Activated CD8-positive, alpha-beta memory T cell treated with anti-CD3 and anti-CD28 coated beads, Interleukin-2, amount 50 U/mL, for 24 hours (primary cell): Measurements from ENCODE around the gene SETD2.
"Not testable (repeated sequence)": the region's sequence is repeated elsewhere in the genome, so short reads cannot be mapped to it uniquely, and the experiment has no call there.

Experiments
- DNase-seq: peaks from one replicate; pipeline ENCODE4 v3.0.0-alpha.2; 2020; ENCODE audit errors: extremely low read depth

SETD2 gene, protein sequence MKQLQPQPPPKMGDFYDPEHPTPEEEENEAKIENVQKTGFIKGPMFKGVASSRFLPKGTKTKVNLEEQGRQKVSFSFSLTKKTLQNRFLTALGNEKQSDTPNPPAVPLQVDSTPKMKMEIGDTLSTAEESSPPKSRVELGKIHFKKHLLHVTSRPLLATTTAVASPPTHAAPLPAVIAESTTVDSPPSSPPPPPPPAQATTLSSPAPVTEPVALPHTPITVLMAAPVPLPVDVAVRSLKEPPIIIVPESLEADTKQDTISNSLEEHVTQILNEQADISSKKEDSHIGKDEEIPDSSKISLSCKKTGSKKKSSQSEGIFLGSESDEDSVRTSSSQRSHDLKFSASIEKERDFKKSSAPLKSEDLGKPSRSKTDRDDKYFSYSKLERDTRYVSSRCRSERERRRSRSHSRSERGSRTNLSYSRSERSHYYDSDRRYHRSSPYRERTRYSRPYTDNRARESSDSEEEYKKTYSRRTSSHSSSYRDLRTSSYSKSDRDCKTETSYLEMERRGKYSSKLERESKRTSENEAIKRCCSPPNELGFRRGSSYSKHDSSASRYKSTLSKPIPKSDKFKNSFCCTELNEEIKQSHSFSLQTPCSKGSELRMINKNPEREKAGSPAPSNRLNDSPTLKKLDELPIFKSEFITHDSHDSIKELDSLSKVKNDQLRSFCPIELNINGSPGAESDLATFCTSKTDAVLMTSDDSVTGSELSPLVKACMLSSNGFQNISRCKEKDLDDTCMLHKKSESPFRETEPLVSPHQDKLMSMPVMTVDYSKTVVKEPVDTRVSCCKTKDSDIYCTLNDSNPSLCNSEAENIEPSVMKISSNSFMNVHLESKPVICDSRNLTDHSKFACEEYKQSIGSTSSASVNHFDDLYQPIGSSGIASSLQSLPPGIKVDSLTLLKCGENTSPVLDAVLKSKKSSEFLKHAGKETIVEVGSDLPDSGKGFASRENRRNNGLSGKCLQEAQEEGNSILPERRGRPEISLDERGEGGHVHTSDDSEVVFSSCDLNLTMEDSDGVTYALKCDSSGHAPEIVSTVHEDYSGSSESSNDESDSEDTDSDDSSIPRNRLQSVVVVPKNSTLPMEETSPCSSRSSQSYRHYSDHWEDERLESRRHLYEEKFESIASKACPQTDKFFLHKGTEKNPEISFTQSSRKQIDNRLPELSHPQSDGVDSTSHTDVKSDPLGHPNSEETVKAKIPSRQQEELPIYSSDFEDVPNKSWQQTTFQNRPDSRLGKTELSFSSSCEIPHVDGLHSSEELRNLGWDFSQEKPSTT (N-terminal part only)

DNA sequence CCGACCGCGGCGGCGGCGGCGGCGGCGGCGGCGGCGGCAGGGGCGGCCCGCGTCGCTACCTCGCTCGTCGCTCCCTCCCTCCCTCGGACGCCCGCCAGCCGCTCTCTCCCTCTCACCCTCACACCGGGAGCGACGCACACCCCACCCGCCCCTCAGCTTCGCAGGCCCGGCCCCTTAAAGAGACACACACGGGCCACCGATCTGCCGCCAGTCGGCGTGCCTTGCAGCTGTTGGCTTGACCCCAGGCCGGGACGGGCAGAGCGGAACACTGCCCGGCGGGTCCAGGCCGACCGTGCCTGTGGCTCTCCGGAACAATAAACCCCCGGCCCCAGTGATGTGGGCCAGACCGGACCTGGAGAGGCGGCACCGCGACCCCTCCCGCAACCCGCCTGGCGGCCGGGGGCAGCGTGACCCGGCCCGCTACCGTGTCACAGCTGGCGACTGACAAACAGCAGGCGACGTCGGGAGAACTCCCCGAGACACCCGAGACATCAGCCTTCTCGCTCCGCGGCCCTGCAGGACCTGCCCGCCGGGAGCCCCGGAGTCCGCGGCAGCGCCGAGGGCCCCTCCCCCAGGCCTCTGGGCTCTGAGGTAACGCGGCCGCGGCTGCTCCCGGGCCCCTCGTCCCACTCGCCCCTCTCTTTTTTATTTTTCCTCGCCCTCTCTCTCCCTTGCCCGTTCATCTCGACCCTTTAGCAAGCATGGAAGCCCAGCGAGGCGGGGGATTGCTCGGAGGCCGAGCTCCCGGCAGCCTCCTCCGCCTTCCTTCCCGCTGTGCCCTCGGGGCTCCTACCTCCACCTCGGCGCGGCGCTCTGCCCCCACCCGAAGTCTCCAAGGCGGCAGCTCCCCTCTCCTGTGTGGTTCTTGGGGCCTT, at the start of gene SETD2:
Gene SETD2 (minus strand): TSS at position 107 of the 875 bp plus-strand sequence. CDS start 189 bp downstream, outside the sequence.
- peak; percentile 69 for DNase-seq

DNA sequence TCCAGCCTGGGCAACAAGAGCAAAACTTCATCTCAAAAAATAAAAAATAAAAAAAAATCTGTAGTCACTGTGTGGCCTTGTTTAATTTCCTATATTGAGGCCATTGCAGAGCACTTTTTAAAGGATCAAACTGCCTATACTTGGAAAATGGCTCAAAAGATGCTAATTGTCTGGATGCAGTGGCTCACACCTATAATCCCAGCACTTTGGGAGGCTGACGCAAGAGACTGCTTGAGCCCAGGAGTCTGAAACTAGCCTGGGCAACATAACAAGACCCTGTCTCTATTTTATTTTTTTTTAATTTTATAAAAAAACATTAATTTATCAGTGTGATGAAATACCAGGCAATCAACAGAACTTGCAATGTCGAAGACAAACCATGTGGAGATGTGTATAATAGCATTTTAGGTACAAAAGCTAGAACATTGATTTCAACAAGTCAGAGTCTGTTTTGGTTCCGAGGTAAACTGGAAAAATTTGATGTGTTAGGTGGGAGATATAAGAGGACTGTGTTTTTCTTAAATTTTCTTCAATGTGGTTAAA, 47.0 kb upstream of the SETD2 start:
- no peak for DNase-seq

DNA sequence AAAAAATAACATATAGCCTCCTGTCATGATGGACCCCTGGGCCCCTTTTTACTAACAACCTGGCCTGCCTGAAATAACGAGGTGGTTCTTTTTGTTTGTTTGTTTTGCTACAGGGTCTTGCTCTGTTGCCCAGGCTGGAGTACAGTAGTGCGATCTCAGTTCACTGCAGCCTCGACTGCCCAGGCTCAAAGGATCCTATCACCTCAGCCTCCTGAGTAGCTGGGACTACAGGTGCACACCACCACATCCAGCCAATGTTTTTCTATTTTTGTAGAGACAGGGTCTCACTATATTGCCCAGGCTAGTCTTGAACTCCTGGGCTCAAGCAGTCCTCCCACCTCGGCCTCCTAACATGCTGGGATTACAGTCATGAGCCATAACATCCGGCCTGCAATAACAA, 42.1 kb upstream of the SETD2 start:
- not testable (repeated sequence) for DNase-seq

DNA sequence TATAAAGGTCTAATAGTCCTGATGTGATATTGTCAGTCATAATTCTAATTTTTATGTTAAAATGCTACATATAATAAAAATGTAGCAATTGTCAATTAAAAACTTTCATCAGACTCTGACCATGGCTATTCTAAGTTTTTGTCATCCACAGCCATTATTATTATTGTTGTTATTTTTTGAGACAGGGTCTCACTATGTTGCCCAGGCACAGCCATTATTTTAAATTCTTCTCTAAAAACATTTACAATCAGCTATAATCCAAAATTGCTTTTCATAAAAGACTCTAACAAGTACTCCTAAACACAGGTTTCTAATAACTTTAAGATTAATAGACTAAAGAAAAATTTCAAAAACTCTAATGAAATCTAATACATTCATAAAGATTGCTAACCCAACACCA, 41.0 kb upstream of the SETD2 start:
- no peak for DNase-seq

DNA sequence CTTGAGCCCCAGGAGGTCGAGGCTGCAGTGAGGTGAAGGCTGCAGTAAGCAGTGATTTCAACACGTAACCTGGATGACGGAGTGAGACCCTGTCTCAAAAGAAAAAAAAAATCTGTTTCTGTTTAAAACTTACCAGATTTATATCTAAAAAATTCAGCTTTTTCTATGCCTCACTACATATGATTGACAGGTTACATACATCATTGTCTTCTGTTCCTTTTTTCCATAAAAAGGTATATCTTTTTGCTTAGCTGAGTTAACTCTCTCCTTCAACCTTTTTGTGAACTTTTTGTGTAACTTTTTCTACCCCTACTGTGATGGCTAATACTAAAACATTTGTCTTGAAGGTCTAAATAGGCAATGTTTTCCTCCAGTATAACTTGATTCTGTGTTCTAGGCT, 38.6 kb upstream of the SETD2 start:
- DNase-seq, result no peak

DNA sequence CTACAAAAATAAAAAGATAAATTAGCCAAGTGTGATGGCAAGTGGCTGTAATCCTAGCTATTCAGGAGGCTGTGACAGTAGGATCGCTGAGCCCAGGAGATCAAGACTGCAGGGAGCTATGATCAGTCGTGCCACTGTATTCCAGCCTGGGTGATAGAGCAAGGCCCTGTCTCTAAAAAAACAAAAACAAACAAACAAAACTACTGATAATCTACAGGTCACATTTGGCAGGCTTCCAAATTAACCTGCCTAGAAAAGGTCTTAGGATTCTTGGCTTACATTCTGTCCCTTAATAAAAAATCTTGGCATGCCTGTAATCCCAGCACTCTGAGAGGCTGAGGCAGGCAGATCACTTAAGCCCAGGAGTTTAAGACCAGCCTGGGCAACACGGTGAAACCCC, 33.4 kb upstream of the SETD2 start:
- no peak for DNase-seq

DNA sequence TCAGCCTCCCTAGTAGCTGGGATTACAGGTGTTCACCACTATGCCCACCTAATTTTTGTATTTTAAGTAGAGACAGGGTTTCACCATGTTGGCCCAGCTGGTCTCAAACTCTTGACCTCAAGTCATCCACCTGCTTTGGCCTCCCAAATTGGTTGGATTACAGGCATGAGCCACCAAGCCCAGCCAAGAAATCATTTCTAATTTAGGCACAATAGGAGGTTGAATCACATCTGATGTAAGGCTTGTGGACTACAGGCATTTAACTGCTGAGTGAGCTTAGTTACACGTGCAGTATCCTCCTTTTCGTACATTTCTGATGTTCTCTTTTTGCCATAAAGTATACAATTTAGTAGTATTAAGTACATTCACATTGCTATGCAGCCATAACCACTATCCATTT, 31.1 kb upstream of the SETD2 start:
- DNase-seq, result no peak

DNA sequence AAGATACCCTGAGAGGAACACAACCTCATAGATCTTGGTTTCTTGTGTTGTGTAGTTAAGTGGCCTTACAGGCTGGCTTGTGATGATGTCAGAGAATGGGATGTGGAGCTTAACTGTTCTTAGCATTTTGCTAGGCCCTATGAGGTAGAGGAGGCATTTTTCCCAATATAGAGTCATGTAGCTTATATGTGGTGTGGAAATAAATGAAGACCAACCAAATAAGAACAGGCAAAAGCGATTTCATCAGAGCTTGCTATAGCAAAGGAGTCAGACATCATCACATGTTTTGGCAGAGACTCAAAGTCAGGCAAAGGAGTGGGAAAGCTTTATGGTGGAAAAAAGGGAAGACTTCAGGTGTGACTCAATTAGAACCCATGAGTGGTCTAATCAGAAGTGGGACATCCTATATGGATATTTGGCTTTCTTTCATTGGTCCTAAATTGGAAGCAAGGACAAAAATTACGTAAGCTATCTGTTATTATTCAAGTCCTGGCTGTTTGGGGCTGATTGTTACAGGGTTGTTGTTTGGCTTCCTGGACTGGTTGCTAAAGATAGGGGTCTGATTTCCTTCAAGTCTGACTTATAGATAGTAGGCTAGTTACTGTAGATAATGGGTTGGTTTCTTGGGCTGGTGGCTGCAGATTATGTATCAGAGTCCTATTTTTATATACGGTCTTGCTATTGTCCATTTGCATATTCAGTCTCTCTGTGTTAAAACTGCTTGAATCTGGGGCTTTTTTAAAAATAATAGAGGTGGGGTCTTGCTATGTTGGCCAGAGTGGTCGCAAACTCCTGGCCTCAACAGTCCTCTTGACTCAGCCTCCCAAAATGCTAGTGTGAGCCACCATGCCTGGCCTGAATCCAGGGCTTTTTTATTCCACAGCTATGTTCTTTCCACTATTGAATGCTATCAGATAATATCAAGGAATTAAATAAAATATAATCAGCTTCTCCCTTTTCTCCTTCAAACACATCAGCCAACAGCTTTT, 30.3 kb upstream of the SETD2 start:
- DNase-seq, result no peak

DNA sequence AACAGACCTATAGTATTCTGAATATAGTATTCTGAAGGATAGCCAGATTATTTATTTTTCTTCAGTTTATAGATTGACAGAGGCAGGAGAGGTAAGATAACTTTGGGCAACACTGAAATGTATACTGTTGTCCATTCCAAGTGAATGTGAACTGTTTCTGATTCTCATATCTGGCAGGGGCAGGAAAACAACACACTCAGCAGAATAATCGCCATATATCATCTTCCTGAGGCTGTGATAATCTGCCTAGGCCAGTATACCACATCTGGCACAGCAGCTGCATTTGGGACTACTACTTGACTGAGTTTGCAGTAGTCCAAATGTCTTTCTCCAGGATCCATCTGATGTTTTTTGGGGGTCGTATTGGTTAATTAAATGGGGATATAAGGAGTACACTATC, 22.4 kb upstream of the SETD2 start:
- DNase-seq, result no peak

DNA sequence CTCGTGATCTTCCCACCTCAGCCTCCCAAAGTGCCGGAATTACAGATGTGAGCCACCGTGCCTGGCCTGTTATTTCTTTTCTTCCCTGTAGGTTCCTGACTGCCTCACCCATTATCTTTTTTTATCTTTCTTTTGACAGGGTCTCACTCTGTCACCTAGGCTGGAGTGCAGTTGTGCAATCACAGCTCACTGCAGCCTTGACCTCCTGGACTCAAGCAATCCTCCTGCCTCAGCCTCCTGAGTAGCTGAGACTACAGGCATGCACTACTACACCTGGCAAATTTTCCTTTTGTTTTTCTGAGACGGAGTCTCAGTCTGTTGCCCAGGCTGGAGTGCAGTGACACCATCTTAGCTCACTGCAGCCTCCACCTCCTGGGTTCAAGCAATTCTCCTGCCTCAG, 17.8 kb upstream of the SETD2 start:
- not testable (repeated sequence) for DNase-seq

DNA sequence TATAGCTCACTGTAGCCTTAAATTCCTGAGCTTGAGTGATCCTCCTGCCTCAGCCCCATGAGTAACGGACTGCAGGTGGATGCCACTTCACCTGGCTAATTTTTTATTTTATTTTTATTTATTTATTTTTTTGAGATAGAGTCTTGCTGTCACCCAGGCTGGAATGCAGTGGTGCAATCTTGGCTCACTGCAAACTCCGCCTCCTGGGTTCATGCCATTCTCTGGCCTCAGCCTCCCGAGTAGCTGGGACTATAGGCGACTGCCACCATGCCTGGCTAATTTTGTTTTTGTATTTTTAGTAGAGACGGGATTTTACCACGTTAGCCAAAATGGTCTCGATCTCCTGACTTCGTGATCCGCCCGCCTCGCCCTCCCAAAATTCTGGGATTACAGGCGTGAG, 16.1 kb upstream of the SETD2 start:
- DNase-seq, result not testable (repeated sequence)

DNA sequence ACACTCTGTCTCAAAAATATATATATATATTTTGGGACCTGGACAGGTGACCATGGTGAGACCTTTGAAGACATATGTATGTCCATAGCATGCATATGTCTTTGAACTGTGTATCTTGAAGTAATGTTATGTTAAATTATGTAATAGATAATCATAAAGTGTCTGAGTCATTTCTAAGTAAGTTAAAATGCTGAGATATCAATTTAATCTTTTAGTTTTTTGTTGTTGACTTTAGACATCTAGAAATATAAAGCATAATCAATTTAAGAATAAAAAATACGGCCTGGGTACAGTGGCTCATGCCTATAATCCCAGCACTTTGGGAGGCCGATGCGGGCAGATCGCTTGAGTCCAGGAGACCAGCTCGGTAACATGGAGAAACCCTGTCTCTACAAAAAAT, 12.7 kb upstream of the SETD2 start:
- no peak for DNase-seq

DNA sequence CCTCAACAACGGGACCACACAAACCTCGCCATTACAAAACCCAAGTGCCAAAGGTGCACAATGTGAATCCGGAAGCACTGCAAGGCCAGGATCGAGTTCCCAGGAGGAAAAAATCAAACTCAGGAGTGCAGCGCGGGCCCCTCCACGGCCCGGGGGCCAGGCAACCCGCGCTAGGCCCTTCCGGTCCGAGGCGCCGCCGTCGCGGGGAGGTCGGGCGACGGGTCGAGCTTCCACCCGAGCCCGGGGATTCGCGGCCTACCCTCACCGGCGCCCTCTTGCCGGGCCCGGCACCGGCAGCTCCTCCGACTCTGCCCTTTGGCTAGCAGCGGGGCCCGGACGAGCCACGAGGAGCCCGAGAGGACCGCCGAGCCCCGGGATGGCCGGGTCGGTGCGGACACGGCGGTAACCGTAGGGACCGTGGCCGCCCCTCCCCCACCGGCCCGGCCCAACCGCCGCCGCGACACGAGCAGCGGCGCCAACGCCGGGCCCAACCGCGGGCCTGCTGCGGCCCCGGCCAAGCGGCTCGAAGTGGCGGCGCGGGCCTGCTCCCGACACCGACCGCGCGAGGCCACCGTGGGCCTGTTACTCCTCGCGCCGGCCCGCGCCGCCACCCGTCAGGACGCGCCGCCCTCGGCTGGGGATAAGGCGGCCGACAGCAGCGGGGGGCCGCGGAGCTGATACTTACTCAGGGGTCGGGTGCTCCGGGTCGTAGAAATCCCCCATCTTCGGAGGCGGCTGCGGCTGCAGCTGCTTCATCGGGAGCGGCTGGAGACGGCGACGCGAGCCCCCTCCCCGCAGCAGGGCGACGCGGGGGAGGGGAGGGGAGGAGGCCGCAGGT, 525 bp downstream of the SETD2 start:
- no peak for DNase-seq

DNA sequence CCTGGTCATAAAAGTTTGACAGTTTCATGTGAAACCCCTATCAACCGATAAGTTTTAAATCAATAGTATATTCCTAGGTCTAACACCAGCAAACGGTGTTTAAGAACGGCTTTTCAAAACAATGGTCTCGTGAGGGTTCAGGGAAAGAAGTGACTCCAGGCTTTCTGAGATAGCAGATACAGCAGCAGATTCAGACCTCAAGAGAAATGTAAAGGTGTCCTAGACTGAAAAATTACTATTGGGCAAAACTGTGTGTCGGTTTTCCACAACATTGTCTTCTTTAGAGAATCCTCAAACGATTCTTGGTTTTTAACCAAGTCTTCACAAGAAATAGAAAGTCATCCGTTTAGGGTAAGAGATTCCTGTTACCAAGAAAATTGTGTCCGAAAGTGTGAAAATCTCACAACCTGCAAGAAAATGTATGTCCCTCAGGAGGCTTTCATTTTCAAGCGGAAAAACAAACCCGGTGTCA, 1.2 kb downstream of the SETD2 start:
- DNase-seq, result no peak

DNA sequence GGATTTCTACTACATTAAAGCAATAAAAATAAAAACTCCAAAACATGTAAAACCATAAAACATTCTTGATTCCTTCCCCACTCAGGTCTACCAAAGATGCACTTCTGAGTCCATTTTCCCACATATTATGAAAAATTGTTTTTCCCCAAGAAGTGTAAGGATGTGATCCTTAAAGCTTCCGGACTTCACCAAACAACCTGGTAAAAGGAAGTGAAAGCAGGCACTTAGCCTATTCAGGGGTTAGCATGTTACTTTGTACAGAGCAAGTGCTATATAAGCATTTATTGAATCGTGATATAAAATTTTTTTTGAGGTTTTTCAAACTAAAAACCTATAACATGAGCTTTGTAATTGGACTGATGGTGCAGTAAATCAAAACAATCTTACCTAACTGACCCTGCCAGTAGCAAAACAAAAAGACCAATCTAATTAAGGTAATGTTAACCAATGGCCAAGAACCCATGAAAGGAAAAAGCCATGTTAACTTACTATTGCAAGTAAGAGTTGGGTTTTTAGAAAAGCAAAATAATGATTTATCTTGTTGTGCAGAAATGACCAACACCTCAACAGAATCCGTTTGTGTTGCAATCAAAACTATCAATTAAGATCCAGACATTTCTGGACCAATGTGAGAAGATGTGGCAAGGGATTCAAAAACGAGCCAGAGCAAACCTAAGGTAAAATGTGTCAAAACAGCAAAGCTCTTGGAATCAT, 1.8 kb downstream of the SETD2 start:
- no peak for DNase-seq

DNA sequence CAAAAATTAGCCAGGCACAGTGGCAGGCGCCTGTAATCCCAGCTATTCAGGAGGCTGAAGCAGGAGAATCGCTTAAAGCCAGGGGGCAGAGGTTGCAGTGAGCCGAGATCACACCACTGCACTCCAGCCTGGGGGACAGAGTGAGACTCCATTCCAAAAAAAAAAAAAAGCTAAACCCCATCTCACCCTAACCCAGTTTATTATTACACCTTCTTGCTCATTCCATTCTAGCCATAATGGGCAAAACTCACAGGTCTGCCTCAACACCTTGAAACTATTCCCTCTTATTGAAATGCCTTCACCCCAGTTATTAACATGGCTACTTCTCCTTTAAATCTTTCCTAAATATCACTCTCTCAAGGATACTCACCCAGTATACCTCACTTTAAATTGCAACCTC, 4.1 kb downstream of the SETD2 start:
- DNase-seq, result no peak

DNA sequence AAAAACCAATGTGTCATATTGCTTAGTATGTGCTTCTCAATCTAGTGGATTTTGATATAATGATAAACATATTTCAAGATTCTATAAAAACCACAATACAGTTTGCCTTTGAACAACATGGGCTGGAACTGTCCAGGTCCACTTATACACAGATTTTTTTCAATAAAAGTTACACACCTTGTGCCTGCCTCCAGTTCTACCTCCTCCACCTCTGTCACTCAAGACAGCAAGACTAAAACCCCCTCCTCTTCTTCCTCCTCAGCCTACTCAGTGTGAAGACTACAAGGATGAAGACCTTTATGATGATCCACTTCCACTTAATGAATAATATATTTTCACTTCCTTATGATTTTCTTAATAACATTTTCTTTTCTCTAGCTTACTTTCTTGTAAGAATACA, 5.7 kb downstream of the SETD2 start:
- no peak for DNase-seq

DNA sequence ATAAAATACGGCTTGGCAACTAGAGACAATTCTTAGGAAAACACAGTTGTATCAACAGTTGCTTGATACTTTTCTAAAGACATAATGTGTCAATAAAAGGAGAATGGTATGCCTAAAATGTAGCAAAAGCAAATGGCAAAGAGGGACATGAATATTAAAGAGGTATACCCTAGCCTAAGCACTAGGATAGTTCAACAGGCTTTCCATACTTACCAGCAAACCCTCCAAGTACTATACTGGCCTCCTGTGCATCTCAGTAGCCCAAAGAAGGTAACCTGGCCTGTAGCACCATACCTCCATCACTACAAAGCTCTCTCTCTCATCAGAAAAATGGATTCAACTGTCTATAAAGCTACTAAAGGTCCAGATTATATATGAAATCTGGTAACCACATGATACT, 7.5 kb downstream of the SETD2 start:
- no peak for DNase-seq
